ENCODE measurements around the gene CSMD2. TPM values are rescaled to one million over a fixed set of nuclear protein-coding genes. Genes with fewer than 3 reads are reported as not detected.
A peak's percentile ranks its signal among the peaks of the same experiment; 100 is the strongest.

The CSMD2 gene
- total RNA-seq, 2 experiments from 2014 or later = not detected

DNA sequence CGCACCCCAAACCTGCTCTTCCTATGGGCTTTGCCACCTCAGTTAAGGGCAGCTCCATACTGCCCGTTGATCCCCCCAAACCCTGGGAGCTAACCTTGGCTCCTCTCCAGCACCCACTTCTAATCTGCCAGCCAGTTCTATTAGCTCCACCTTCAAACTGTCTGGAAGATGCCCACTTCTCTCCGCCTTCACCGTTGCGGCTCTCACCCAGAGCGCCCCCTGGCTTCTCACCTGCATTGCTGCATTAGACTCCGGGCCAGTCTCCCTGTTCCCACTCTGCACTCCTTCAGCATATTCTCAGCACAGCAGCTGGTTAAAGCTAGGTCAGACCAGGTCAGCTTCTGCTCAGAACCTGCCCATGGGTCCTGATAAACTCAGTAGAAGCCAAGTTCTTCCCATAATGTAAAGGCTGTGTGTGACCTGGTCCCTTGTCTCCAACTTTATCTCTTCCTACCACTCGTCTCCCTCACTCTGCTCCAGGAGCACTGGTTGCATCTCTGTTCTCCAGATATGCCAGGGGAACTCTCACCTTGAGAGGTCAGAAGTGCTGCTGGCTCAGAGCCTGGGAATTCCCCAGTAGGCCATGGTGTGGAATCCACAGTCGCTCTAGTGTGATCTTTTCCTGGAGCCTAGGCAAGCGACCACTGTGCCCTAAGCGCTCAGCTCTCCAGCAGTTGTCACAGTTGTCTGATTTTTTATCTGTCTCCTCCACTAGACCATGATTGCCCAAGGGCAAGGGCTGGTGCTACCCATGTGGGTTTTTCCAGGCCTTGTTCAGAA is 150.9 kb downstream of the CSMD2 start:
- Mint-ChIP-seq H3K27ac (no peak overlapping the region), H3K9me3 (no peaks in the 10 kb centered on the region), H3K27me3 (peaks cover 3% of the 10 kb centered on the region), H3K36me3 (ENCODE audit: low read depth) (no peaks in the 10 kb centered on the region), H3K4me1 (ENCODE audit: low read depth) (no peaks in the 10 kb centered on the region), H3K4me3 (no peak overlapping the region)
- no peak for ATAC-seq
- TF ChIP-seq, protein P1, sequence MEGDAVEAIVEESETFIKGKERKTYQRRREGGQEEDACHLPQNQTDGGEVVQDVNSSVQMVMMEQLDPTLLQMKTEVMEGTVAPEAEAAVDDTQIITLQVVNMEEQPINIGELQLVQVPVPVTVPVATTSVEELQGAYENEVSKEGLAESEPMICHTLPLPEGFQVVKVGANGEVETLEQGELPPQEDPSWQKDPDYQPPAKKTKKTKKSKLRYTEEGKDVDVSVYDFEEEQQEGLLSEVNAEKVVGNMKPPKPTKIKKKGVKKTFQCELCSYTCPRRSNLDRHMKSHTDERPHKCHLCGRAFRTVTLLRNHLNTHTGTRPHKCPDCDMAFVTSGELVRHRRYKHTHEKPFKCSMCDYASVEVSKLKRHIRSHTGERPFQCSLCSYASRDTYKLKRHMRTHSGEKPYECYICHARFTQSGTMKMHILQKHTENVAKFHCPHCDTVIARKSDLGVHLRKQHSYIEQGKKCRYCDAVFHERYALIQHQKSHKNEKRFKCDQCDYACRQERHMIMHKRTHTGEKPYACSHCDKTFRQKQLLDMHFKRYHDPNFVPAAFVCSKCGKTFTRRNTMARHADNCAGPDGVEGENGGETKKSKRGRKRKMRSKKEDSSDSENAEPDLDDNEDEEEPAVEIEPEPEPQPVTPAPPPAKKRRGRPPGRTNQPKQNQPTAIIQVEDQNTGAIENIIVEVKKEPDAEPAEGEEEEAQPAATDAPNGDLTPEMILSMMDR (IDR thresholded peaks at IDR 0.05) = peak; percentile 72
- DNase-seq = peak; percentile 28
- CTCF ChIA-PET = interaction anchor here (0.6 to 1.5 kb wide), 4 partner anchors 10 to 238 kb away, joined by 3 to 4 read pairs (median 4); no protein-coding TSS in a partner anchor
- intact Hi-C loops (cut with micrococcal nuclease) = no loop called here
- POLR2A ChIA-PET = no interaction called here

DNA sequence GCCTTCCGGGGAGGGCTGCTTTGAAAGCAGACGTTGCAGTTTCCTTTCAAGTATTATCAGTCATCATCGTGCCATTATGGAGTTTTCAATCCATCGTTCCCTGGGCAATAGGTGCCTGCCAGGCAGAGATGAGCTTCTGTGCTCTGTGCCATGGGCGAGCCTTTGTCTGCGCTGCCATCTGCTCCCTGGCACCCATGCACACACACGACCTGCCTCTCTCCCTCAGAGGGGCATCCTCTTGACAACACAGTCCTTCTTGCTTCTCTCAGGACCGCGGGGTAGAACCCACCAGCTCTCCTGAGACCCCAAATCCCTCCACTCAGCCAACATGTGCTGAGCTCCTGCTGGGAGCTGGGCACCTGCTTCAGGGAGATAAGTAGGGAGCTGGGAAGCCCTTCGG is 151.9 kb downstream of the CSMD2 start:
- ChIA-PET POLR2A (no interaction called here), CTCF (interaction anchor here (1.4 to 1.5 kb wide), 2 partner anchors 14 to 140 kb away, joined by 3 to 4 read pairs; no protein-coding TSS in a partner anchor)
- H3K4me3 Mint-ChIP-seq = no peak overlapping the region
- no peaks in the 10 kb centered on the region for H3K4me1 Mint-ChIP-seq (ENCODE audit: low read depth)
- TF ChIP-seq, protein P1 (IDR thresholded peaks at IDR 0.05) = no peak
- no peaks in the 10 kb centered on the region for H3K9me3 Mint-ChIP-seq
- H3K27ac Mint-ChIP-seq = no peak overlapping the region
- ATAC-seq (no peak), DNase-seq (no peak)
- H3K27me3 Mint-ChIP-seq = peaks cover 3% of the 10 kb centered on the region
- no peaks in the 10 kb centered on the region for H3K36me3 Mint-ChIP-seq (ENCODE audit: low read depth)
- intact Hi-C loops (cut with micrococcal nuclease) = no loop called here

DNA sequence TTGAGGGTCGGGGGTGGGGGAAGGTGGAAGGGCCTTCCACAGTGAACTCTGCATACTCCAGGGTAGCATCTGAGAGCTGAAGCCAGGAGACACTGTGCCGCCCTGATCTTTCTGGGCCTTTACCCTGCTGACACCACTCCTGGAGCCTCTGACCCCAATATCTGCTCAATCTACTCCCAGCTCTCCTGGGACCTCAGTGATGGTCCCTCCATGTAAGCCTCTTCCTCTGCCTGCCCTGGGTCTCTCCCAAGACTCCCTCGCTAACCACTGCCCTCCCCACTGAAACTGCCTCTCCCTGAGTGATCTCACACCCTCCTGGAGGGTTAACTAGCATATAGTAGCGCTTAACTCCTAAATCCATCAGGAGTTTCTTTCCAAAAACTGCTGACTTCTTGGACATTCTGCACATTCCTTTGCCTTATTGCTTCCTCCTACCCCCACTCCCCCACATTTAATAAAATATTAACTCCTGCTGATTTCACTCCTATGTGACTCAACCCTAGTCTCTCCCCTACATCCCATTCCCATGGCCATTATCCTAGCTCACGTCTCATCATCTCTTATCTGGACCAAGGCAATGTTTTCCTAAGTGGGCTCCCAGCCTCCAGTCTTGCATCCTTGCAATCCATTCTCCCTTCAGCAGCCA is 155.6 kb downstream of the CSMD2 start:
- ATAC-seq (no peak), DNase-seq (no peak)
- Mint-ChIP-seq H3K27ac (no peak overlapping the region), H3K27me3 (peaks cover 3% of the 10 kb centered on the region), H3K9me3 (no peaks in the 10 kb centered on the region), H3K4me3 (no peak overlapping the region), H3K4me1 (ENCODE audit: low read depth) (no peaks in the 10 kb centered on the region), H3K36me3 (ENCODE audit: low read depth) (no peaks in the 10 kb centered on the region)
- TF ChIP-seq, protein P1 (IDR thresholded peaks at IDR 0.05) = no peak
- intact Hi-C loops (cut with micrococcal nuclease) = no loop called here
- CTCF ChIA-PET = no interaction called here
- POLR2A ChIA-PET = no interaction called here

- Mint-ChIP-seq H3K36me3 (ENCODE audit: low read depth) (no peaks in the 10 kb centered on the region), H3K9me3 (no peaks in the 10 kb centered on the region), H3K27me3 (peaks cover 1% of the 10 kb centered on the region), H3K4me3 (no peak overlapping the region), H3K4me1 (ENCODE audit: low read depth) (no peaks in the 10 kb centered on the region), H3K27ac (no peak overlapping the region)
- ATAC-seq (no peak), DNase-seq (no peak)
- intact Hi-C loops (cut with micrococcal nuclease) = no loop called here
- POLR2A ChIA-PET = no interaction called here
- TF ChIP-seq, protein P1 (IDR thresholded peaks at IDR 0.05) = no peak
- CTCF ChIA-PET = no interaction called here
These were observed 157.3 kb downstream of the CSMD2 start for GRCh38 chr1:34007760-34008159.

- Mint-ChIP-seq H3K4me1 (ENCODE audit: low read depth) (no peaks in the 10 kb centered on the region), H3K9me3 (no peaks in the 10 kb centered on the region), H3K27ac (no peak overlapping the region), H3K27me3 (peaks cover 1% of the 10 kb centered on the region), H3K36me3 (ENCODE audit: low read depth) (no peaks in the 10 kb centered on the region), H3K4me3 (no peak overlapping the region)
- ChIA-PET POLR2A (no interaction called here), CTCF (no interaction called here)
- intact Hi-C loops (cut with micrococcal nuclease) = no loop called here
- ATAC-seq (no peak), DNase-seq (no peak)
- TF ChIP-seq, protein P1 (IDR thresholded peaks at IDR 0.05) = no peak
These were observed 159.7 kb downstream of the CSMD2 start for GRCh38 chr1:34005309-34005708.
